Trophoblast cell (in vitro differentiated cells and primary cell): Measurements from ENCODE around the gene BRD9.
"Not testable (repeated sequence)": the region's sequence is repeated elsewhere in the genome, so short reads cannot be mapped to it uniquely, and the experiment has no call there.

Source experiments
- DNase-seq, 2 donors: peaks; one replicate each; pipeline ENCODE4 v3.0.0-alpha.2; 2016
- H2AFZ ChIP-seq: 2 replicates; pipeline ENCODE4 v1.6.1; 2013; ENCODE audit warnings: low read length, moderate library complexity, mild to moderate bottlenecking; ENCODE audit not compliant: insufficient read depth, poor library complexity
- H2AK5ac ChIP-seq: 2 replicates; pipeline ENCODE4 v1.6.1; 2013; ENCODE audit warnings: mild to moderate bottlenecking, low read length
- H2BK120ac ChIP-seq: 2 replicates; pipeline ENCODE4 v1.6.1; 2013; ENCODE audit warnings: low read length, mild to moderate bottlenecking, moderate library complexity; ENCODE audit not compliant: insufficient read depth, poor library complexity
- H2BK12ac ChIP-seq: 2 replicates; pipeline ENCODE4 v1.6.1; 2013; ENCODE audit warnings: mild to moderate bottlenecking, low read length, moderate library complexity
- H2BK5ac ChIP-seq: 2 replicates; pipeline ENCODE4 v1.6.1; 2013; ENCODE audit warnings: low read length, low read depth, moderate library complexity, mild to moderate bottlenecking; ENCODE audit not compliant: poor library complexity
- H3K14ac ChIP-seq: 2 replicates; pipeline ENCODE4 v1.6.1; 2013; ENCODE audit warnings: mild to moderate bottlenecking, low read length
- H3K18ac ChIP-seq: 2 replicates; pipeline ENCODE4 v1.6.1; 2013; ENCODE audit warnings: mild to moderate bottlenecking, low read length
- H3K23ac ChIP-seq: 2 replicates; pipeline ENCODE4 v1.6.1; 2013; ENCODE audit warnings: low read length
- H3K27ac ChIP-seq: 2 replicates; pipeline ENCODE4 v1.5.1; 2013; ENCODE audit warnings: low read depth, mild to moderate bottlenecking, inconsistent platforms, low read length, moderate library complexity
- H3K27me3 ChIP-seq: 2 replicates; pipeline ENCODE4 v1.6.1; 2013; ENCODE audit warnings: inconsistent platforms, mild to moderate bottlenecking, low read length, moderate library complexity; ENCODE audit not compliant: insufficient read depth
- H3K36me3 ChIP-seq, 2 experiments: 1 replicate in 1 of 2; 2 replicates in 1 of 2; pipeline ENCODE4 v1.6.1; 2013; ENCODE audit warnings: low read length in 2 of 2, mild to moderate bottlenecking in 2 of 2, moderate library complexity in 1 of 2; ENCODE audit not compliant: insufficient read depth in 2 of 2, control insufficient read depth in 1 of 2
- H3K4ac ChIP-seq: 2 replicates; pipeline ENCODE4 v1.6.1; 2013; ENCODE audit warnings: low read depth, mild to moderate bottlenecking, low read length, moderate library complexity
- H3K4me1 ChIP-seq, 2 experiments: 1 replicate in 1 of 2; 2 replicates in 1 of 2; pipeline ENCODE4 v1.6.1; 2013; ENCODE audit warnings: low read length in 2 of 2, mild to moderate bottlenecking in 2 of 2, moderate library complexity in 1 of 2; ENCODE audit not compliant: insufficient read depth in 2 of 2, control insufficient read depth in 1 of 2
- H3K4me2 ChIP-seq: 2 replicates; pipeline ENCODE4 v1.6.1; 2013; ENCODE audit warnings: inconsistent platforms, mild to moderate bottlenecking, low read length, moderate library complexity
- H3K4me3 ChIP-seq: 2 replicates; pipeline ENCODE4 v1.5.1; 2013; ENCODE audit warnings: mild to moderate bottlenecking, low read depth, low read length, inconsistent platforms
- H3K79me1 ChIP-seq: one replicate; pipeline ENCODE4 v1.6.1; 2013; ENCODE audit warnings: low read length
- H3K79me2 ChIP-seq: 2 replicates; pipeline ENCODE4 v1.6.1; 2013; ENCODE audit warnings: low read length, mild to moderate bottlenecking; ENCODE audit not compliant: control insufficient read depth, insufficient read depth, poor library complexity
- H3K9ac ChIP-seq: 2 replicates; pipeline ENCODE4 v1.6.1; 2013; ENCODE audit warnings: mild to moderate bottlenecking, low read length
- H3K9me3 ChIP-seq: 2 replicates; pipeline ENCODE4 v1.6.1; 2013; ENCODE audit warnings: low read depth, mild to moderate bottlenecking, control low read depth, inconsistent platforms, low read length; ENCODE audit not compliant: insufficient read depth
- H4K12ac ChIP-seq: 2 replicates; pipeline ENCODE4 v1.6.1; 2013; ENCODE audit warnings: low read depth, mild to moderate bottlenecking, low read length, moderate library complexity
- H4K8ac ChIP-seq: 2 replicates; pipeline ENCODE4 v1.6.1; 2013; ENCODE audit warnings: low read depth, mild to moderate bottlenecking, low read length, moderate library complexity
- H4K91ac ChIP-seq: one replicate; pipeline ENCODE4 v1.6.1; 2013; ENCODE audit warnings: low read depth, mild to moderate bottlenecking, low read length, moderate library complexity
- WGBS: extraction: QIAGEN DNeasy Blood & Tissue Kit; methylation state at CpG from one replicate; pipeline ENCODE4 v1.1.7; 2013; ENCODE audit warnings: missing lambda C conversion rate; ENCODE audit not compliant: insufficient read length, insufficient coverage; ENCODE audit errors: extremely low coverage; 5-methylcytosine and 5-hydroxymethylcytosine counted together

The BRD9 gene

DNA sequence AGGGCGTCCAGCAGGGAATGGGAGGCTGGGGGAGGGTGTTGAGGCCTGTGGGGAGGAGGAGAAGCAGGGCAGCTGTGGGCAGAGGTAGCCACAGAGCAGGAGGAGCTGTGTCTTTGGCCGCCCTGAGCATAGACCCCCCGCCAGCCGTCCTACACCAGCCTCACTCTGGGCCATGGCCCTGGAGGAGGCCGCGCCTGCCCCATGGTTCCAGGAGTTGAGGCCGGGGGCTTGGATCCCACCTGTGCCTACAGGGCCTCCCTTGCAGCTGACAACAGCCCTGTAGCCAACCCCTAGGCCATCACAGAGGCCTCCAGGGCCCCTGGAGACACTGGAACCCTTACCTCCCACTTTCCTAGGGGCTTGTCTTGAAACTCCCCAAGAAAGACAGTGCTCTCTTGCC is 44.9 kb downstream of the BRD9 start:
- H4K12ac ChIP-seq, H2AFZ ChIP-seq, H2BK12ac ChIP-seq, H4K8ac ChIP-seq, H3K27ac ChIP-seq, H3K23ac ChIP-seq, H2AK5ac ChIP-seq, H3K27me3 ChIP-seq, H3K4me2 ChIP-seq, H3K79me2 ChIP-seq, H3K9me3 ChIP-seq, H3K9ac ChIP-seq, H2BK5ac ChIP-seq, H3K79me1 ChIP-seq, DNase-seq, H3K36me3 ChIP-seq, H2BK120ac ChIP-seq, H4K91ac ChIP-seq, H3K4me3 ChIP-seq, H3K14ac ChIP-seq, H3K4ac ChIP-seq, H3K18ac ChIP-seq: not testable (repeated sequence)
- no CpG with 5 or more reads among the region's 7 CpGs for WGBS
- peaks cover 3 to 11% of the 10 kb centered on the region in 2 experiments for H3K4me1 ChIP-seq

DNA sequence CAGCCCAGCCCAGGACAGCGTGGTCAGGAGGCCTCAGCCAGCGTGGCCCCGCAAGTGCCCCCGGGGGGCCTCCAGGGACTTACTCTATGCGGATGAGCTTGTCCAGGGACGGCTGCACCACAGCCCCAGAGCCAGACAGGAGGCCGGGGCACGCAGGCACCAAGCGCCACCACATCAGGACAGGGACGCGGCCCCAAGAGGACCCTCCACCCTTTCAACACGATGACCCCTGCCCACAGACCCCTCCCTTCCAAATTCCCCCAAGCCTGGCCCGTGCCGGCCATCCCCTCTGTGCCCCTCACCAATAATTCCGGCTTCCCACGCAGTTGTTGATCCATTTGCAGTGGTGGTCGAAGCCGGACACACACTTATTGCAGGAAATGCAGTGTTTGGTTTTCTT is 45.4 kb downstream of the BRD9 start:
- not testable (repeated sequence) for H3K4me3 ChIP-seq, H3K4ac ChIP-seq
- WGBS, result no CpG with 5 or more reads among the region's 18 CpGs

DNA sequence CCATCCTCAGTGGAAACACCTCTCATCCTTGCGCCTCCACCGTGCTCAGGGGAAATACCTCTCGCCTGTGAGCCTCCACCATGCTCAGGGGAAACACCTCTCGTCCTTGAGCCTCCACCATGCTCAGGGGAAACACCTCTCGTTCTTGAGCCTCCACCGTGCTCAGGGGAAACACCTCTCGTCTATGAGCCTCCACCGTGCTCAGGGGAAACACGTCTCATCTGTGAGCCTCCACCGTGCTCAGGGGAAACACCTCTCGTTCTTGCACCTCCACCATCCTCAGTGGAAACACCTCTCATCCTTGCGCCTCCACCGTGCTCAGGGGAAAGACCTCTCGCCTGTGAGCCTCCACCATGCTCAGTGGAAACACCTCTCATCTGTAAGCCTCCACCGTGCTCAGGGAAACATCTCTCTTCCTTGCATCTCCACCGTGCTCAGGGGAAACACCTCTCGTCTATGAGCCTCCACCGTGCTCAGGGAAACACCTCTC is 46.0 kb downstream of the BRD9 start:
- H3K27ac ChIP-seq, H3K9ac ChIP-seq, H2BK12ac ChIP-seq, H2BK120ac ChIP-seq, H4K12ac ChIP-seq, H3K4me3 ChIP-seq, H3K79me1 ChIP-seq, H3K14ac ChIP-seq, DNase-seq, H3K18ac ChIP-seq, H3K36me3 ChIP-seq, H2AFZ ChIP-seq, H3K4ac ChIP-seq, H2BK5ac ChIP-seq, H3K79me2 ChIP-seq, H4K91ac ChIP-seq, H4K8ac ChIP-seq, H3K4me2 ChIP-seq, H3K23ac ChIP-seq, H3K27me3 ChIP-seq, H3K9me3 ChIP-seq, H2AK5ac ChIP-seq: not testable (repeated sequence)
- no CpG with 5 or more reads among the region's 18 CpGs for WGBS
- H3K4me1 ChIP-seq, result peaks cover 3 to 11% of the 10 kb centered on the region in 2 experiments

More for the DNA sequence above, 45.4 kb downstream of the BRD9 start:
- not testable (repeated sequence) for H2AFZ ChIP-seq, H4K91ac ChIP-seq, H3K18ac ChIP-seq, H3K27ac ChIP-seq, H3K9ac ChIP-seq, H2AK5ac ChIP-seq, H2BK12ac ChIP-seq, H3K27me3 ChIP-seq, H2BK120ac ChIP-seq, H3K79me2 ChIP-seq, H2BK5ac ChIP-seq, H3K79me1 ChIP-seq, H3K9me3 ChIP-seq, H3K23ac ChIP-seq, H3K14ac ChIP-seq, DNase-seq, H3K36me3 ChIP-seq, H4K8ac ChIP-seq, H4K12ac ChIP-seq, H3K4me2 ChIP-seq
- H3K4me1 ChIP-seq, result peaks cover 3 to 11% of the 10 kb centered on the region in 2 experiments

DNA sequence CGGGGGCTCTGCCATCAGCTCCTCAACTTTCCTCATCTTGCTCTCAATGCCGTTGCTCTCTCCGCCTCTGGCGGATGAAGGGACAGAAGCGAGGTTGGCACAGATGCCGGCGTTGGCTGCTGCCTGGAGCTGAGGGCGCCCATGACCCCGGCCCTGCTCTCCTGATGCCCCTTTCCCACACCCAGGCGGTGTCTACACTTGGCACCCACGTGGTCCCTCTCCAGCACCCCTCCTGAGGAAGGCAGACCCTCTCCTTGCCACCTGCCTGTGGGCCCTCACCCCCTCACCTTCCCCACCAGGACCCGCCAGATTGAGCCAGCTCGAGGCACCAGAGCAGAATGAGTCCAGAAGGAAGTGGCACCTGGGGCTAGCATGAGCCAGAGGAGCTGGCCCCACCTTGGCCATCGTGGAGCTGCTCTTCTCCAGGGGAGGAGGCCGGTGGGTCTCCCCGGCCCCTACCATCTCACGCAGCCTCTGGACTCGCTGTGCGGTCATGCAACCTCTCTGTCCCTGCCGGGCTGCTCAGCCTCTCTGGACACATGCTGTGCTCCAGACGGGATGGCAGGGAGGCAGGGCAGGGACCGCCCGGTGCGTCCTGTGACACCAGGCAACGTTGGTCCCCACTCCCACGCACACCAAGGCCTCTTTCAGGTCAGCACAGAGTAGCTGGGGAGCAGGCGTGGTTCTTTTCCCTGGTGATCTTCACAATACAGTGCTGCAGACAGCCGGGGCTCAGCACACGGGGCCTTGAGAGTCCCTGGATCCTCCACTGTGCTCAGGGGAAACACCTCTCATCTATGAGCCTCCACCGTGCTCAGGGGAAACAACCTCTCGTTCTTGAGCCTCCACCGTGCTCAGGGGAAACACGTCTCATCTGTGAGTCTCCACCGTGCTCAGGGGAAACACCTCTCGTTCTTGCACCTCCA is 46.7 kb downstream of the BRD9 start:
- H3K23ac ChIP-seq, H3K27ac ChIP-seq, DNase-seq, H3K14ac ChIP-seq, H3K79me1 ChIP-seq, H3K4me3 ChIP-seq, H4K8ac ChIP-seq, H2BK5ac ChIP-seq, H4K12ac ChIP-seq, H3K27me3 ChIP-seq, H4K91ac ChIP-seq, H2AFZ ChIP-seq, H3K4me2 ChIP-seq, H3K9ac ChIP-seq, H3K79me2 ChIP-seq, H3K4me1 ChIP-seq, H2BK120ac ChIP-seq, H3K9me3 ChIP-seq, H2AK5ac ChIP-seq, H3K18ac ChIP-seq, H2BK12ac ChIP-seq, H3K4ac ChIP-seq: not testable (repeated sequence)
- H3K36me3 ChIP-seq, result peaks cover 3 to 10% of the 10 kb centered on the region in 2 experiments
- WGBS, result no CpG with 5 or more reads among the region's 35 CpGs
